SK-N-SH (cell line): ENCODE results near the gene BIN2.
"Not testable (repeated sequence)": the region's sequence is repeated elsewhere in the genome, so short reads cannot be mapped to it uniquely, and the experiment has no call there.

Source experiments
- CHD2 ChIP-seq: fragments of 150-350 bp; IDR thresholded peaks from 2 replicates; pipeline ENCODE4 v1.6.1; 2018; ENCODE audit warnings: low read length; ENCODE audit not compliant: partially characterized antibody
- EP300 ChIP-seq, 2 experiments: IDR thresholded peaks; 2 replicates each; pipeline versions ENCODE4 v1.4.0 to v1.6.1; 2012; ENCODE audit warnings: borderline replicate concordance in 1 of 2, low read depth in 1 of 2, low read length in 1 of 2
- EZH2phosphoT487 ChIP-seq: fragments of 200-600 bp; sonication (generic); IDR thresholded peaks from 2 replicates; pipeline ENCODE4 v1.6.1; 2017; ENCODE audit warnings: low read depth, mixed run types, mild to moderate bottlenecking, antibody characterized with exemption, moderate library complexity, borderline replicate concordance
- MXI1 ChIP-seq: IDR thresholded peaks from 2 replicates; pipeline ENCODE4 v1.6.1; 2012; ENCODE audit warnings: mild to moderate bottlenecking, low read depth, low read length, improper control_type of control experiment
- NFIC ChIP-seq: IDR thresholded peaks from 2 replicates; pipeline ENCODE4 v1.4.0; 2012; ENCODE audit warnings: borderline replicate concordance
- POLR2AphosphoS5 ChIP-seq: IDR thresholded peaks from 2 replicates; pipeline ENCODE4 v1.6.1; 2012; ENCODE audit warnings: low read depth, low read length
- RAD21 ChIP-seq: IDR thresholded peaks from 2 replicates; pipeline ENCODE4 v1.6.1; 2012; ENCODE audit warnings: mild to moderate bottlenecking, low read length
- RFX5 ChIP-seq: IDR thresholded peaks from 2 replicates; pipeline ENCODE4 v1.6.1; 2012; ENCODE audit warnings: mild to moderate bottlenecking, improper control_type of control experiment, low read length
- TAF1 ChIP-seq: IDR thresholded peaks from 2 replicates; pipeline ENCODE4 v1.6.1; 2012; ENCODE audit warnings: low read depth, mild to moderate bottlenecking, low read length, moderate library complexity, borderline replicate concordance
- TF ChIP-seq, protein P1 (sequence below): fragments of 200-600 bp; sonication (generic); IDR thresholded peaks from 2 replicates; pipeline ENCODE4 v1.6.1; 2017; ENCODE audit warnings: antibody characterized with exemption, mild to moderate bottlenecking, moderate library complexity
- TF ChIP-seq, protein P2 (sequence below): IDR thresholded peaks from 2 replicates; pipeline ENCODE4 v1.6.1; 2012; ENCODE audit warnings: mild to moderate bottlenecking, low read depth, low read length, moderate library complexity
- TF ChIP-seq, protein P3 (sequence below): IDR thresholded peaks from 2 replicates; pipeline ENCODE4 v1.4.0; 2012; ENCODE audit warnings: low read depth
- TF ChIP-seq, protein P4 (sequence below): fragments of 150-350 bp; IDR thresholded peaks from 2 replicates; pipeline ENCODE4 v1.6.1; 2017; ENCODE audit warnings: antibody characterized with exemption, low read length, low read depth, borderline replicate concordance

DNA sequence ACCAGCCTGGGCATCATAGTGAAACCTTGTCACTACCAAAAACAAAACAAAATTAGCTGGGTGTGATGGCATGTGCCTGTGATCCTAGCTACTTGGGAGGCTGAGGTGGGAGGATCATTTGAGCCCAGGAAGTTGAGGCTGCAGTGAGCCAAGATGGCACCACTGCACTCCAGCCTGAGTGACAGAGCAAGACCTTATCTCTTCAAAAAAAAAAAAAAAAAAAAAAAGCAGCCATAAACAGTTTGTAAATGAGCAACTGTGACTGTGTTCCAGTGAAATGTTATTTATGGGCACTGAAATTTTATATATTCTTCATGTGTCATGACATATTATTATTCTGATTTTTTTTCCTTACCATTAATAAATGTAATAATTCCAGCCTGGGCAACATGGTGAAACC lies 13.4 kb upstream of the BIN2 start:
- TF ChIP-seq, protein P1, sequence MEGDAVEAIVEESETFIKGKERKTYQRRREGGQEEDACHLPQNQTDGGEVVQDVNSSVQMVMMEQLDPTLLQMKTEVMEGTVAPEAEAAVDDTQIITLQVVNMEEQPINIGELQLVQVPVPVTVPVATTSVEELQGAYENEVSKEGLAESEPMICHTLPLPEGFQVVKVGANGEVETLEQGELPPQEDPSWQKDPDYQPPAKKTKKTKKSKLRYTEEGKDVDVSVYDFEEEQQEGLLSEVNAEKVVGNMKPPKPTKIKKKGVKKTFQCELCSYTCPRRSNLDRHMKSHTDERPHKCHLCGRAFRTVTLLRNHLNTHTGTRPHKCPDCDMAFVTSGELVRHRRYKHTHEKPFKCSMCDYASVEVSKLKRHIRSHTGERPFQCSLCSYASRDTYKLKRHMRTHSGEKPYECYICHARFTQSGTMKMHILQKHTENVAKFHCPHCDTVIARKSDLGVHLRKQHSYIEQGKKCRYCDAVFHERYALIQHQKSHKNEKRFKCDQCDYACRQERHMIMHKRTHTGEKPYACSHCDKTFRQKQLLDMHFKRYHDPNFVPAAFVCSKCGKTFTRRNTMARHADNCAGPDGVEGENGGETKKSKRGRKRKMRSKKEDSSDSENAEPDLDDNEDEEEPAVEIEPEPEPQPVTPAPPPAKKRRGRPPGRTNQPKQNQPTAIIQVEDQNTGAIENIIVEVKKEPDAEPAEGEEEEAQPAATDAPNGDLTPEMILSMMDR, result not testable (repeated sequence)
- not testable (repeated sequence) for TF ChIP-seq CHD2; TAF1; RFX5; POLR2AphosphoS5; MXI1; EP300 (IDR thresholded peaks at IDR 0.05; ENCODE audit: borderline replicate concordance in 1 of 2, low read depth in 1 of 2, low read length in 1 of 2); EZH2phosphoT487; RAD21; NFIC
- TF ChIP-seq, protein P2, sequence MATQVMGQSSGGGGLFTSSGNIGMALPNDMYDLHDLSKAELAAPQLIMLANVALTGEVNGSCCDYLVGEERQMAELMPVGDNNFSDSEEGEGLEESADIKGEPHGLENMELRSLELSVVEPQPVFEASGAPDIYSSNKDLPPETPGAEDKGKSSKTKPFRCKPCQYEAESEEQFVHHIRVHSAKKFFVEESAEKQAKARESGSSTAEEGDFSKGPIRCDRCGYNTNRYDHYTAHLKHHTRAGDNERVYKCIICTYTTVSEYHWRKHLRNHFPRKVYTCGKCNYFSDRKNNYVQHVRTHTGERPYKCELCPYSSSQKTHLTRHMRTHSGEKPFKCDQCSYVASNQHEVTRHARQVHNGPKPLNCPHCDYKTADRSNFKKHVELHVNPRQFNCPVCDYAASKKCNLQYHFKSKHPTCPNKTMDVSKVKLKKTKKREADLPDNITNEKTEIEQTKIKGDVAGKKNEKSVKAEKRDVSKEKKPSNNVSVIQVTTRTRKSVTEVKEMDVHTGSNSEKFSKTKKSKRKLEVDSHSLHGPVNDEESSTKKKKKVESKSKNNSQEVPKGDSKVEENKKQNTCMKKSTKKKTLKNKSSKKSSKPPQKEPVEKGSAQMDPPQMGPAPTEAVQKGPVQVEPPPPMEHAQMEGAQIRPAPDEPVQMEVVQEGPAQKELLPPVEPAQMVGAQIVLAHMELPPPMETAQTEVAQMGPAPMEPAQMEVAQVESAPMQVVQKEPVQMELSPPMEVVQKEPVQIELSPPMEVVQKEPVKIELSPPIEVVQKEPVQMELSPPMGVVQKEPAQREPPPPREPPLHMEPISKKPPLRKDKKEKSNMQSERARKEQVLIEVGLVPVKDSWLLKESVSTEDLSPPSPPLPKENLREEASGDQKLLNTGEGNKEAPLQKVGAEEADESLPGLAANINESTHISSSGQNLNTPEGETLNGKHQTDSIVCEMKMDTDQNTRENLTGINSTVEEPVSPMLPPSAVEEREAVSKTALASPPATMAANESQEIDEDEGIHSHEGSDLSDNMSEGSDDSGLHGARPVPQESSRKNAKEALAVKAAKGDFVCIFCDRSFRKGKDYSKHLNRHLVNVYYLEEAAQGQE, result not testable (repeated sequence)
- TF ChIP-seq, protein P3, sequence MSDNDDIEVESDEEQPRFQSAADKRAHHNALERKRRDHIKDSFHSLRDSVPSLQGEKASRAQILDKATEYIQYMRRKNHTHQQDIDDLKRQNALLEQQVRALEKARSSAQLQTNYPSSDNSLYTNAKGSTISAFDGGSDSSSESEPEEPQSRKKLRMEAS, result not testable (repeated sequence)
- TF ChIP-seq, protein P4, sequence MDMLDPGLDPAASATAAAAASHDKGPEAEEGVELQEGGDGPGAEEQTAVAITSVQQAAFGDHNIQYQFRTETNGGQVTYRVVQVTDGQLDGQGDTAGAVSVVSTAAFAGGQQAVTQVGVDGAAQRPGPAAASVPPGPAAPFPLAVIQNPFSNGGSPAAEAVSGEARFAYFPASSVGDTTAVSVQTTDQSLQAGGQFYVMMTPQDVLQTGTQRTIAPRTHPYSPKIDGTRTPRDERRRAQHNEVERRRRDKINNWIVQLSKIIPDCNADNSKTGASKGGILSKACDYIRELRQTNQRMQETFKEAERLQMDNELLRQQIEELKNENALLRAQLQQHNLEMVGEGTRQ, result not testable (repeated sequence)
